Inflammatory macrophage treated with lipopolysaccharide for 4 hours (primary cell): ENCODE data around the gene PPP3R1.

ENCODE experiments used
- DNase-seq: peaks from one replicate; pipeline ENCODE4 v3.0.0-alpha.2; 2020

Gene PPP3R1

GRCh38 chr2:68256093-68256450 lies 3.7 kb upstream of the PPP3R1 start:
- DNase-seq = no peak

GRCh38 chr2:68253219-68254068 lies 1.1 kb upstream of the PPP3R1 start:
- no peak for DNase-seq

- no peak for DNase-seq
Measured at GRCh38 chr2:68251855-68252399, 405 bp downstream of the PPP3R1 start.

- peak; percentile 86 for DNase-seq
Measured at GRCh38 chr2:68251187-68251854, 1.0 kb downstream of the PPP3R1 start.

- no peak for DNase-seq
Measured at GRCh38 chr2:68250652-68251186, 1.6 kb downstream of the PPP3R1 start.

GRCh38 chr2:68250196-68250595 lies 2.1 kb downstream of the PPP3R1 start:
- DNase-seq = peak; percentile 40

- no peak for DNase-seq
Measured at GRCh38 chr2:68248806-68249205, 3.5 kb downstream of the PPP3R1 start.

GRCh38 chr2:68248361-68248760 lies 4.0 kb downstream of the PPP3R1 start:
- no peak for DNase-seq

- DNase-seq = peak; percentile 26
Measured at GRCh38 chr2:68246396-68246795, 5.9 kb downstream of the PPP3R1 start.

- no peak for DNase-seq
Measured at GRCh38 chr2:68245672-68246071, 6.7 kb downstream of the PPP3R1 start.

GRCh38 chr2:68245066-68245465 lies 7.3 kb downstream of the PPP3R1 start:
- DNase-seq = no peak

- DNase-seq = no peak
Measured at GRCh38 chr2:68244456-68244855, 7.9 kb downstream of the PPP3R1 start.

GRCh38 chr2:68241732-68242131 lies 10.6 kb downstream of the PPP3R1 start:
- DNase-seq = no peak

- DNase-seq = no peak
Measured at GRCh38 chr2:68240446-68240845, 11.9 kb downstream of the PPP3R1 start.

- peak; percentile 56 for DNase-seq
Measured at GRCh38 chr2:68238955-68239822, 13.1 kb downstream of the PPP3R1 start.

- no peak for DNase-seq
Measured at GRCh38 chr2:68237976-68238580, 14.3 kb downstream of the PPP3R1 start.

- DNase-seq = no peak
Measured at GRCh38 chr2:68237404-68237803, 14.9 kb downstream of the PPP3R1 start.

GRCh38 chr2:68236876-68237275 lies 15.5 kb downstream of the PPP3R1 start:
- no peak for DNase-seq

GRCh38 chr2:68236103-68236734 lies 16.1 kb downstream of the PPP3R1 start:
- no peak for DNase-seq

- DNase-seq = no peak
Measured at GRCh38 chr2:68235090-68235489, 17.2 kb downstream of the PPP3R1 start.

- DNase-seq = no peak
Measured at GRCh38 chr2:68234405-68234804, 17.9 kb downstream of the PPP3R1 start.

GRCh38 chr2:68231061-68231372 lies 21.3 kb downstream of the PPP3R1 start:
- DNase-seq = no peak
